Effector memory CD8-positive, alpha-beta T cell (primary cell): ENCODE data around the gene MTIF3.

Source experiments
- ATAC-seq: fragments of 150-1000 bp; cut with Tn5 transposase; replicated peaks from 2 replicates; pipeline ENCODE4 v1.10.0; 2021; ENCODE audit warnings: mild to moderate bottlenecking, moderate library complexity
- DNase-seq, 3 experiments: peaks; one replicate each; pipeline ENCODE4 v3.0.0; 2021
- H3K27ac Mint-ChIP-seq, 2 donors: one replicate each; pipeline ENCODE4 v1.8.0; 2022; ENCODE audit warnings: mild to moderate bottlenecking in 2 of 2, mixed read lengths in 2 of 2, moderate library complexity in 2 of 2
- H3K27me3 Mint-ChIP-seq, 2 donors: one replicate each; pipeline ENCODE4 v1.8.0; 2022; ENCODE audit warnings: mixed read lengths in 2 of 2
- H3K36me3 Mint-ChIP-seq: one replicate; pipeline ENCODE4 v1.8.0; 2022; ENCODE audit warnings: mild to moderate bottlenecking, moderate library complexity, mixed read lengths; ENCODE audit not compliant: insufficient read depth
- H3K4me1 Mint-ChIP-seq, 2 donors: one replicate each; pipeline ENCODE4 v1.8.0; 2022; ENCODE audit warnings: low read depth in 2 of 2, mixed read lengths in 2 of 2
- H3K4me3 Mint-ChIP-seq, 2 donors: one replicate each; pipeline ENCODE4 v1.8.0; 2022; ENCODE audit warnings: mild to moderate bottlenecking in 2 of 2, mixed read lengths in 2 of 2, moderate library complexity in 2 of 2
- H3K9me3 Mint-ChIP-seq, 2 donors: one replicate each; pipeline ENCODE4 v1.8.0; 2022; ENCODE audit warnings: mixed read lengths in 2 of 2
- total RNA-seq, 9 experiments: gene quantifications; one replicate each; lab custom pipeline; 2026; lab: John Stamatoyannopoulos, UW

The MTIF3 gene, protein sequence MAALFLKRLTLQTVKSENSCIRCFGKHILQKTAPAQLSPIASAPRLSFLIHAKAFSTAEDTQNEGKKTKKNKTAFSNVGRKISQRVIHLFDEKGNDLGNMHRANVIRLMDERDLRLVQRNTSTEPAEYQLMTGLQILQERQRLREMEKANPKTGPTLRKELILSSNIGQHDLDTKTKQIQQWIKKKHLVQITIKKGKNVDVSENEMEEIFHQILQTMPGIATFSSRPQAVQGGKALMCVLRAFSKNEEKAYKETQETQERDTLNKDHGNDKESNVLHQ
- 14.1 to 48.8 (median 22.1) reads per million in 9 experiments for total RNA-seq

GRCh38 chr13:27449936-27450828, at the start of gene MTIF3:
Gene MTIF3, minus strand, starts transcription at chr13:27450564. Its CDS starts 10,116 bp downstream, at chr13:27440448.
- H3K4me1 Mint-ChIP-seq: peaks cover 27 to 48% of the 10 kb centered on the region in 2 donors
- ATAC-seq (peak; percentile 79), DNase-seq (peak; percentile 97 to 98 (median 98))
- peak within 1 kb of the TSS; percentile 83 to 94 for H3K4me3 Mint-ChIP-seq
- peak within 1 kb of the TSS; percentile 92 to 94 for H3K27ac Mint-ChIP-seq
- H3K27me3 Mint-ChIP-seq: no peaks in the 10 kb centered on the region
- H3K9me3 Mint-ChIP-seq: no peaks in the 10 kb centered on the region
- peaks cover 32% of the 10 kb centered on the region for H3K36me3 Mint-ChIP-seq

DNA sequence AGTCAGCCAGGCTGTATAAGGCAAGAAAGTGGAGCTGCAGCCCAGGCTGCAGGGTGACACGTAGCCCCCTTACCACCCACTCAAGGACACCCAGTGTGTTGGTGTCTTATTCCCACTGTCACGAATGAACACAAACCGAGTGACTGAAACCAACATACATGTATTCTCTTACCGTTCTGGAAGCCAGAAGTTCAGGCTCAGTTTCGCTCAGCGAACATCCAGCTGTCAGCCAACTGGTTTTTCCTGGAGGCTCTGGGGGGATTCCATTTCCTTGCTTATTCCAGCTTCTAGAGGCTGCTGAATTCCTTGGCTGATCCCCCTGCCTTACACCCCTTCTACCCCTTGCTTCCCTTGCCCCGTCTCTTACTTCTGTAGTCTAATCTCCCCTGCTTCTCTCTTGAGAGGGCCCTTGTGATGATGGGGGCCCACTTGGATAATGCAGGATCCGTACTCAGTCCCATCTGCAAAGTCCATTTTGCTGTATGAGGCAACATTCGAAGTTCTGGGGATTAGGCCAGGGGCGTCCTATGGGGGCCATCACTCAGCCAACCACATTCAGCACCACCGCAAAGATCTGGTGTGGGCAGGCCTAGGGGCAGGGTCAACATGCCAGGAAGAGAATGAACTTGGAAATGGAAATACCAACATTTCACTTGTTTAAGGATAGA, 47.3 kb upstream of the MTIF3 start:
- Mint-ChIP-seq H3K36me3 (no peaks in the 10 kb centered on the region), H3K27me3 (peaks cover 7 to 8% of the 10 kb centered on the region in 2 donors), H3K4me3 (no peak overlapping the region), H3K27ac (no peak overlapping the region), H3K9me3 (no peaks in the 10 kb centered on the region), H3K4me1 (no peaks in the 10 kb centered on the region)
- ATAC-seq (no peak), DNase-seq (no peak)

DNA sequence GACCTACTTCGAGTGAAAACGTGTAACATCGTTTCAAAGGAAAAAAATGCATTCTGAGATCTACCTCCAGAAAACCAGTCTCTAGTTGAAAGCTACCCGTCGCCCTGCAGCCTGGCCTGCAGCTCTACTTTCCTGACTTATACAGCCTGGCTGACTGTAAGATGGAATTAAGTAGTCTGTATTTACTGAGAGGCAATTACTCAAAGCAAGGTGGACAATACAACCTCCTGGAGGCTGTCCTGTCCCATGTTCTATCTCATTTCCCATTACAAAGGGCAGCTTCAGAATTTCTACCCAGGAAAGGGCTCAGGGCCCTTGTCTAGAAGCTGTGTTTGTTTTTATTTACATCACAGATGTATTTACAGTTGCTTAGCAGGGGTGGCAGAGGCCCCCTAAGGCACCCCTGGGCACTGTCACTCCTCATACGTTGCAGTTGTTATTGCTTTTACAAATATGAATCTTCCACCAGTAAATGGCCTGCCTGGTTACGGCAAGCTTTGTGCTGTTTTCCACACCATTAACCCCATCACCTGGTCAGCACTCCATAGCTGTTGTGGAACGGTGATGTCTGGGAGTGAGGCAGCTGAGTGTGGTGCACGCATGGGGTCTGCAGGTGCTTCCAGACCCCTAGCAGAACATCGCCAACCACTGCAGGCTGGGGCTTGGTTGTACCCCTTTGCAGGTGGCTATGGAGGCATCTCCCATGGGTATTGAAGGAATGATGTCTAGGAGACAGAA, 46.3 kb upstream of the MTIF3 start:
- Mint-ChIP-seq H3K4me1 (no peaks in the 10 kb centered on the region), H3K4me3 (no peak overlapping the region), H3K9me3 (no peaks in the 10 kb centered on the region), H3K27me3 (peaks cover 0 to 7% of the 10 kb centered on the region in 2 donors), H3K36me3 (no peaks in the 10 kb centered on the region), H3K27ac (no peak overlapping the region)
- ATAC-seq (no peak), DNase-seq (no peak)

- no peak for ATAC-seq
- Mint-ChIP-seq H3K4me3 (no peak overlapping the region), H3K9me3 (no peaks in the 10 kb centered on the region), H3K27me3 (peaks cover 0 to 6% of the 10 kb centered on the region in 2 donors), H3K36me3 (no peaks in the 10 kb centered on the region), H3K4me1 (no peaks in the 10 kb centered on the region), H3K27ac (no peak overlapping the region)
- DNase-seq: no peak
These were observed 45.6 kb upstream of the MTIF3 start for GRCh38 chr13:27496006-27496405.

- Mint-ChIP-seq H3K9me3 (no peaks in the 10 kb centered on the region), H3K36me3 (no peaks in the 10 kb centered on the region)
These were observed 45.2 kb upstream of the MTIF3 start for GRCh38 chr13:27495551-27495950.

GRCh38 chr13:27493981-27494380, 43.6 kb upstream of the MTIF3 start:
- H3K4me1 Mint-ChIP-seq: no peaks in the 10 kb centered on the region
- DNase-seq: no peak
- H3K4me3 Mint-ChIP-seq: no peak overlapping the region
- no peak for ATAC-seq
- H3K27me3 Mint-ChIP-seq: no peaks in the 10 kb centered on the region
- H3K9me3 Mint-ChIP-seq: no peaks in the 10 kb centered on the region
- H3K36me3 Mint-ChIP-seq: no peaks in the 10 kb centered on the region
- H3K27ac Mint-ChIP-seq: no peak overlapping the region

More at GRCh38 chr13:27495551-27495950, 45.2 kb upstream of the MTIF3 start:
- Mint-ChIP-seq H3K27ac (no peak overlapping the region), H3K4me1 (no peaks in the 10 kb centered on the region), H3K4me3 (no peak overlapping the region), H3K27me3 (peaks cover 0 to 1% of the 10 kb centered on the region in 2 donors)
- ATAC-seq: no peak
- no peak for DNase-seq

DNA sequence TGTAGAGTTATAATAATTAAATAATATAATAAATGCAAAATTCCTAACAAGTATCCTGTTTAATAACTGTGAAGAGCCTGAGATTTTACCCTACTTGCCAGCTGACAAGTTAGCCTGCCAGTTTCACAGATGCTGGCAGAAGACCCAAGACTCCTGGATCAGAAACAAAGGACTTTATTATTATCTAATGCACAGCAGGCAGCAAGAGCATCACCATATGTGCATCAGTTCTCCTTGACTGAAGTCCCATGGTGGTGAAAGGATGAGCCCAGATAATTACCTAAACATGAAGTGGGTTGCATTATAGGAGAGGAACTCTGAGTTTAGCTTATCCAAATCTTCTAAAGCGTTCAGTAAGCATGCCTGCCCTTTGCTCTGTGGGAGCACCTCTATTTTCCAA, 39.1 kb upstream of the MTIF3 start:
- no peaks in the 10 kb centered on the region for H3K4me1 Mint-ChIP-seq
- H3K4me3 Mint-ChIP-seq: no peak overlapping the region
- no peaks in the 10 kb centered on the region for H3K9me3 Mint-ChIP-seq
- H3K27me3 Mint-ChIP-seq: peaks cover 0 to 7% of the 10 kb centered on the region in 2 donors
- no peaks in the 10 kb centered on the region for H3K36me3 Mint-ChIP-seq
- DNase-seq: no peak
- no peak overlapping the region for H3K27ac Mint-ChIP-seq
- no peak for ATAC-seq

GRCh38 chr13:27487776-27488175, 37.4 kb upstream of the MTIF3 start:
- Mint-ChIP-seq H3K4me3 (no peak overlapping the region), H3K9me3 (no peaks in the 10 kb centered on the region), H3K36me3 (no peaks in the 10 kb centered on the region), H3K27me3 (peaks cover 0 to 7% of the 10 kb centered on the region in 2 donors), H3K27ac (no peak overlapping the region), H3K4me1 (peaks cover 0 to 4% of the 10 kb centered on the region in 2 donors)
- no peak for ATAC-seq
- no peak for DNase-seq

DNA sequence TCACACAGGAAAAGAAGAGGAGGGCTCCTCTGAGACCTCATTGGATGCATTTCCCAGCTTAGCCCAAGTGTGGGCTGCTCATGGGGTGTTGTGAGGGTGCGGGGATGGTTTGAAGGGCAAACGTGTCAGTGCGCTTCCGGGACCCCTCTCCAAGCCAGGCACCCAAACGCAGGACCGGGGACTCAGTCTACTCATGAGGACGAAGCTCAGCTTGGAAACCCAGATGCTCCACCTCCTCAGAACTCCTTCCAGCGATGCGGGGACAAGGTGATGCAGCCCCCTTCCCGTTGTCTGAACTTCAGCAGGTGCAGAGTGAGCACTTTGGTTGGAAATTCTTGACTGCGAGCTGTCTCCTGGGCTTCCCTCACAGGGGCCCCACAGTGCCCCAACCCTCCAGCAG, 33.1 kb upstream of the MTIF3 start:
- Mint-ChIP-seq H3K4me3 (peak overlapping the region in 1 of 2 donors; percentile 7), H3K27me3 (peaks cover 0 to 11% of the 10 kb centered on the region in 2 donors), H3K9me3 (no peaks in the 10 kb centered on the region), H3K27ac (no peak overlapping the region), H3K4me1 (peaks cover 0 to 4% of the 10 kb centered on the region in 2 donors), H3K36me3 (no peaks in the 10 kb centered on the region)
- no peak for DNase-seq
- ATAC-seq: no peak

DNA sequence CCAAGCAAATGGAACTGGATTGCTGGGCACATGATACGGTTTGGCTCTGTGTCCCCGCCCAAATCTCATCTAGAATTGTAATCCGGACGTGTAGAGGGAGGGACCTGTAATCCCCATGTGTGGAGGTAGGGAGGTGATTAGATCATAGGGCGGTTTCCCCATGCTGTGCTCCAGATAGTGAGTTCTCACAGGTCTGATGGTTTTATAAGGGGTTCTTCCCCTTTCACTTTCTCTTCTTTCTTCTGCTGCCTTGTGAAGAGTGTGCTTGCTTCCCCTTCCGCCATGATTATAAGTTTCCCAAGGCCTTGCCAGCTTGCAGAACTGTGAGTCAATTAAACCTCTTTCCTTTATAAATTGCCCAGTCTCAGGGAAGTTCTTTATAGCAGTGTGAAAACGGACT, 32.6 kb upstream of the MTIF3 start:
- peaks cover 3 to 11% of the 10 kb centered on the region in 2 donors for H3K27me3 Mint-ChIP-seq
- DNase-seq (no peak), ATAC-seq (peak; percentile 88)
- H3K36me3 Mint-ChIP-seq: no peaks in the 10 kb centered on the region
- H3K4me1 Mint-ChIP-seq: peaks cover 0 to 5% of the 10 kb centered on the region in 2 donors
- H3K27ac Mint-ChIP-seq: no peak overlapping the region
- H3K4me3 Mint-ChIP-seq: peak overlapping the region in 1 of 2 donors; percentile 7
- no peaks in the 10 kb centered on the region for H3K9me3 Mint-ChIP-seq

GRCh38 chr13:27481766-27482165, 31.4 kb upstream of the MTIF3 start:
- Mint-ChIP-seq H3K27me3 (peaks cover 11 to 15% of the 10 kb centered on the region in 2 donors), H3K36me3 (no peaks in the 10 kb centered on the region), H3K9me3 (no peaks in the 10 kb centered on the region), H3K4me3 (no peak overlapping the region), H3K4me1 (peaks cover 5 to 7% of the 10 kb centered on the region in 2 donors), H3K27ac (no peak overlapping the region)
- ATAC-seq (no peak), DNase-seq (peak in 1 of 3 experiments; percentile 18)

DNA sequence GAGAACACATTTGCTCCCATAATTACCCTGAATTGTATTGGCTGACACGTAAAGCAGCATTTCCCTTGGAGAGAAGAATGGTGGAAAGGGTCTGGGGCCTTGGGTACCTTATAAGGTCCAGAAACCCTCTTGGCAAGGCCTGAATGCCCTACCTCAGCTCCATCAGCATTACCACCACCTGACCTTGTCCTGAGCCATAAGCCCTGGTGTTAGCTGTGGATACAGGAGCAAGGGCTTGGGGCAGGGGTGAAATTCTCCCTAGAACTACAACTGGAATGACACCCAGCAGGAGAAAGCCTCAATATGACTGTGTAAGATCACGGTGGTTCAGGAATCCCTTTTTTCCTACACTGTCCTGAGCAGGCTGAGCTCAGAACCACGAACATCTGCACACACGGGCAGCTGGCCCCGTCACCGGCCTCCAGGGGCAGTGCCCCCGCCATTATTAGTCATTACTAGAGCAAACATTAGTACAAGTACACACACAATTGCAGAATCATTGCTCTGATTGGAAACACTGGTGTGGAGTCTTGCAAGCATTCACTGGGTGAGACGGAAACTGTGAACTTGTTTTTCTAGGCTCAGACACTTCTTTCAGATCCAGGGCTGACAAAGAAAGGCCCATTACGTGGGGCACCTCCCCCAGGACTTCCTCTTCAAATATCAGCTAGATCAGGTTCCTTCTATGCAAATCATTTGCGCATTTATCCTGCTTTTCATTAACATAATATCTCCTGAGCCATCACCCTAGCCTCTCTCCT, 26.8 kb upstream of the MTIF3 start:
- no peak overlapping the region for H3K4me3 Mint-ChIP-seq
- no peaks in the 10 kb centered on the region for H3K36me3 Mint-ChIP-seq
- no peaks in the 10 kb centered on the region for H3K9me3 Mint-ChIP-seq
- DNase-seq (no peak), ATAC-seq (no peak)
- peaks cover 1 to 16% of the 10 kb centered on the region in 2 donors for H3K27me3 Mint-ChIP-seq
- peaks cover 9 to 13% of the 10 kb centered on the region in 2 donors for H3K4me1 Mint-ChIP-seq
- no peak overlapping the region for H3K27ac Mint-ChIP-seq
